Endothelial cell (in vitro differentiated cells): ENCODE data around the gene PHC1. TPM values are rescaled to one million over a fixed set of nuclear protein-coding genes. Genes with fewer than 3 reads are reported as not detected.

Experiments used
- DNase-seq: peaks from one replicate; pipeline ENCODE4 v3.0.0; 2021; ENCODE audit warnings: low spot score
- H3K27ac Mint-ChIP-seq: one replicate; pipeline ENCODE4 v1.8.0; 2021; ENCODE audit warnings: mixed read lengths, inconsistent platforms; ENCODE audit not compliant: unreplicated experiment
- H3K27me3 Mint-ChIP-seq: one replicate; pipeline ENCODE4 v1.8.0; 2021; ENCODE audit warnings: mild to moderate bottlenecking, moderate library complexity, mixed read lengths, inconsistent platforms; ENCODE audit not compliant: unreplicated experiment
- H3K36me3 Mint-ChIP-seq: one replicate; pipeline ENCODE4 v1.8.0; 2021; ENCODE audit warnings: mild to moderate bottlenecking, low read depth, mixed read lengths, inconsistent platforms; ENCODE audit not compliant: unreplicated experiment
- H3K4me1 Mint-ChIP-seq: one replicate; pipeline ENCODE4 v1.8.0; 2021; ENCODE audit warnings: mild to moderate bottlenecking, mixed read lengths, inconsistent platforms; ENCODE audit not compliant: unreplicated experiment
- H3K4me3 Mint-ChIP-seq: one replicate; pipeline ENCODE4 v1.8.0; 2021; ENCODE audit warnings: mild to moderate bottlenecking, mixed read lengths, inconsistent platforms; ENCODE audit not compliant: unreplicated experiment
- H3K9me3 Mint-ChIP-seq: one replicate; pipeline ENCODE4 v1.8.0; 2021; ENCODE audit warnings: mixed read lengths, inconsistent platforms; ENCODE audit not compliant: unreplicated experiment
- CTCF ChIP-seq: fragments of 200-600 bp; sonication (generic); IDR thresholded peaks from one replicate; pipeline ENCODE4 v1.5.0; 2021; ENCODE audit warnings: antibody characterized with exemption; ENCODE audit not compliant: unreplicated experiment
- total RNA-seq: library from RNA; stranded (reverse); fragmentation: NEBNext Ultra II Directional; extraction: Animal tissue kit (Norgen Biotek cat#: 25700); gene quantifications from one replicate; pipeline ENCODE4 v1.2.1, GENCODE V29; 2021; ENCODE audit not compliant: unreplicated experiment

PHC1 gene
- total RNA-seq, 1 donor from 2014 or later = 55.3 TPM

GRCh38 chr12:8957561-8957960 is 43.3 kb downstream of the PHC1 start:
- H3K4me1 Mint-ChIP-seq = no peaks in the 10 kb centered on the region
- no peak overlapping the region for H3K27ac Mint-ChIP-seq
- peaks cover 5% of the 10 kb centered on the region for H3K9me3 Mint-ChIP-seq
- peaks cover 15% of the 10 kb centered on the region for H3K36me3 Mint-ChIP-seq
- H3K4me3 Mint-ChIP-seq = no peak overlapping the region
- DNase-seq = no peak
- no peak for TF ChIP-seq CTCF
- H3K27me3 Mint-ChIP-seq = peaks cover 2% of the 10 kb centered on the region

DNA sequence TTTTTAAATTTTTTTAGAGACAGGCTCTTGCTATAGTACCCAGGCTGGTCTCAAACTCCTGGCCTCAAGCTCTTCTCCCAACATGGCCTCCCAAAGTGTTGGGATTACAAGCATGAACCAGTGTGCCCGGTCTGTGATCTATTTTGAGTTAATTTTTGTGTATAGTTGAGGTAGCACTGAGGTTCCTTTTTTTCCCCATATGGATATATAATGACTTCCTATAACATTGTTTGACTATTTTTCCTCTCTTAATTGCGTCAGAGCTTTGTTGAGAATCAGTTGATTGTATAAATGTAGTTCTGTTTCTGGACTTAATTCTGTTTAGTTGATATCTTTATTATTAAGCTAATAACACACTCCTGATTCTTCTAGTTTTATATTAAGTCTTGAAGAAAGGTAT is 43.8 kb downstream of the PHC1 start:
- DNase-seq = no peak
- Mint-ChIP-seq H3K27me3 (peaks cover 2% of the 10 kb centered on the region), H3K27ac (no peak overlapping the region), H3K9me3 (peaks cover 2% of the 10 kb centered on the region), H3K4me1 (no peaks in the 10 kb centered on the region), H3K36me3 (peaks cover 9% of the 10 kb centered on the region), H3K4me3 (no peak overlapping the region)
- no peak for TF ChIP-seq CTCF

- no peak overlapping the region for H3K27ac Mint-ChIP-seq
- H3K27me3 Mint-ChIP-seq = peaks cover 2% of the 10 kb centered on the region
- DNase-seq = no peak
- H3K36me3 Mint-ChIP-seq = no peaks in the 10 kb centered on the region
- no peaks in the 10 kb centered on the region for H3K9me3 Mint-ChIP-seq
- H3K4me1 Mint-ChIP-seq = no peaks in the 10 kb centered on the region
- no peak for TF ChIP-seq CTCF
- H3K4me3 Mint-ChIP-seq = no peak overlapping the region
These were observed 45.9 kb downstream of the PHC1 start for GRCh38 chr12:8960176-8960575.

DNA sequence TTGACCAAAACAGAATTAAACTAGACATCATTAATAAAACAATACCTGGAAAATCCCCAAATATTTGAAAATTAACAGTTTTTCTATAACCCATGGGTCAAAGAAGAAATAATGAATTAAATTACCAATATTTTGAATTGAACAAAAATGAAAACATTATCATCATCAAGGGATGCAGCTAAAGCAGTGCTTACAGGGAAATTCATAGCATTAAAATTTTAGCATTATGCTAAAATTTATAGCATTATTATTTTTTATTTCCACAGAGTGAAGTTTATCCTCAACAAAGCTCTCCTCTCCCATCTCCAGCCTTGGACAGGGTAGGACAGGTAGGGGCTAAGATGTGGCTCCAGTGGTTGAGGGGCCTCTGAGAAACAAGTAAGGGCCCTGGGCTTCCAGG is 54.5 kb downstream of the PHC1 start:
- Mint-ChIP-seq H3K36me3 (no peaks in the 10 kb centered on the region), H3K4me1 (no peaks in the 10 kb centered on the region), H3K4me3 (no peak overlapping the region), H3K27me3 (no peaks in the 10 kb centered on the region), H3K9me3 (no peaks in the 10 kb centered on the region), H3K27ac (no peak overlapping the region)
- no peak for DNase-seq
- TF ChIP-seq CTCF = no peak

- Mint-ChIP-seq H3K36me3 (no peaks in the 10 kb centered on the region), H3K27me3 (no peaks in the 10 kb centered on the region), H3K27ac (no peak overlapping the region), H3K4me3 (no peak overlapping the region), H3K9me3 (no peaks in the 10 kb centered on the region), H3K4me1 (no peaks in the 10 kb centered on the region)
- TF ChIP-seq CTCF = no peak
- no peak for DNase-seq
These were observed 55.6 kb downstream of the PHC1 start for GRCh38 chr12:8969861-8970411.
